Measurements from ENCODE around the gene COL27A1.

DNA sequence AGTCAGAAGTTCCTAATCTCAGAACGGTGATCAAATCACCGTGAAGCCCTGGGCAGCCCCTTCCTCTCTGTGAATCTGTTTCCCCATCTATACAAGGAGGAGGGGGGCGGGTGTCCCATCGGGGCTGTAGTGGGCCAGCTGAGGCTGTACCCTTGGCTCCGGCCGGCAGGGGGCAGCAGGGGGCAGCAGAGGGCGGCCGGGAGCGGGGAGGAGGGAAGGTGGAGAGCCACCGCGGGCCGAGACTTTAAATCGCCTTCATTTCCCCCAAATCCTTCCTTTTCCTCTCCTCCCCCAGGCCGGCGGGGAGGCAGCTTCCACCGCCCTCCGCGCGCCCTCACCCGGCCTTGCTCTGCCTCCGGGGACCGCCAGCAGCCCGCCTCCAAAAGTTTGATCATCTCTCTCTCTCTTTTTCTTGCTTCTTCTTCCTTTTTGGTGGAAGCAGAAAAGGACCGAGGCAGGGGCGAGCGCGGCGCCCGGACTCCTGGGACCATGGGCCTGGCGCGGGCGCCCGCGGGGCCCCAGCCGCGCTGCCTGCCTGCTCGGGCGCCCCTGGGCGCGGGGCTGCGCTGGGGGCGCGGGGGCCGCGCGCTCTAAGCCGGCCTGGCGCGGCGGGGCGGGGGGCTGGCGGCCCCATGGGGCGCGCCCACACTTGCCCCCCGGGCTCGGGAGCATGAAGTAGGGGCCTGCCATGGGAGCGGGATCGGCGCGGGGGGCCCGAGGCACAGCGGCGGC, at the start of gene COL27A1:
- TF ChIP-seq POLR2AphosphoS5 (IDR thresholded peaks at IDR 0.05; ENCODE audit: low read depth): peak; percentile 30; the same call in 1 of the 2 replicates
- no peak for TF ChIP-seq STAT1 (IDR thresholded peaks at IDR 0.05; ENCODE audit: unreplicated experiment)
- TF ChIP-seq, protein P1, sequence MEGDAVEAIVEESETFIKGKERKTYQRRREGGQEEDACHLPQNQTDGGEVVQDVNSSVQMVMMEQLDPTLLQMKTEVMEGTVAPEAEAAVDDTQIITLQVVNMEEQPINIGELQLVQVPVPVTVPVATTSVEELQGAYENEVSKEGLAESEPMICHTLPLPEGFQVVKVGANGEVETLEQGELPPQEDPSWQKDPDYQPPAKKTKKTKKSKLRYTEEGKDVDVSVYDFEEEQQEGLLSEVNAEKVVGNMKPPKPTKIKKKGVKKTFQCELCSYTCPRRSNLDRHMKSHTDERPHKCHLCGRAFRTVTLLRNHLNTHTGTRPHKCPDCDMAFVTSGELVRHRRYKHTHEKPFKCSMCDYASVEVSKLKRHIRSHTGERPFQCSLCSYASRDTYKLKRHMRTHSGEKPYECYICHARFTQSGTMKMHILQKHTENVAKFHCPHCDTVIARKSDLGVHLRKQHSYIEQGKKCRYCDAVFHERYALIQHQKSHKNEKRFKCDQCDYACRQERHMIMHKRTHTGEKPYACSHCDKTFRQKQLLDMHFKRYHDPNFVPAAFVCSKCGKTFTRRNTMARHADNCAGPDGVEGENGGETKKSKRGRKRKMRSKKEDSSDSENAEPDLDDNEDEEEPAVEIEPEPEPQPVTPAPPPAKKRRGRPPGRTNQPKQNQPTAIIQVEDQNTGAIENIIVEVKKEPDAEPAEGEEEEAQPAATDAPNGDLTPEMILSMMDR (conservative IDR thresholded peaks at IDR 0.05; ENCODE audit: low read depth in 2 of 2): peak; percentile 87 to 89
- no peak for TF ChIP-seq CREB1 (CRISPR knock-in tag; IDR thresholded peaks at IDR 0.05; ENCODE audit: low read depth)
- TF ChIP-seq, protein P2, sequence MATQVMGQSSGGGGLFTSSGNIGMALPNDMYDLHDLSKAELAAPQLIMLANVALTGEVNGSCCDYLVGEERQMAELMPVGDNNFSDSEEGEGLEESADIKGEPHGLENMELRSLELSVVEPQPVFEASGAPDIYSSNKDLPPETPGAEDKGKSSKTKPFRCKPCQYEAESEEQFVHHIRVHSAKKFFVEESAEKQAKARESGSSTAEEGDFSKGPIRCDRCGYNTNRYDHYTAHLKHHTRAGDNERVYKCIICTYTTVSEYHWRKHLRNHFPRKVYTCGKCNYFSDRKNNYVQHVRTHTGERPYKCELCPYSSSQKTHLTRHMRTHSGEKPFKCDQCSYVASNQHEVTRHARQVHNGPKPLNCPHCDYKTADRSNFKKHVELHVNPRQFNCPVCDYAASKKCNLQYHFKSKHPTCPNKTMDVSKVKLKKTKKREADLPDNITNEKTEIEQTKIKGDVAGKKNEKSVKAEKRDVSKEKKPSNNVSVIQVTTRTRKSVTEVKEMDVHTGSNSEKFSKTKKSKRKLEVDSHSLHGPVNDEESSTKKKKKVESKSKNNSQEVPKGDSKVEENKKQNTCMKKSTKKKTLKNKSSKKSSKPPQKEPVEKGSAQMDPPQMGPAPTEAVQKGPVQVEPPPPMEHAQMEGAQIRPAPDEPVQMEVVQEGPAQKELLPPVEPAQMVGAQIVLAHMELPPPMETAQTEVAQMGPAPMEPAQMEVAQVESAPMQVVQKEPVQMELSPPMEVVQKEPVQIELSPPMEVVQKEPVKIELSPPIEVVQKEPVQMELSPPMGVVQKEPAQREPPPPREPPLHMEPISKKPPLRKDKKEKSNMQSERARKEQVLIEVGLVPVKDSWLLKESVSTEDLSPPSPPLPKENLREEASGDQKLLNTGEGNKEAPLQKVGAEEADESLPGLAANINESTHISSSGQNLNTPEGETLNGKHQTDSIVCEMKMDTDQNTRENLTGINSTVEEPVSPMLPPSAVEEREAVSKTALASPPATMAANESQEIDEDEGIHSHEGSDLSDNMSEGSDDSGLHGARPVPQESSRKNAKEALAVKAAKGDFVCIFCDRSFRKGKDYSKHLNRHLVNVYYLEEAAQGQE (IDR thresholded peaks at IDR 0.05; ENCODE audit: unreplicated experiment): no peak
- TF ChIP-seq EZH2 (IDR thresholded peaks at IDR 0.05; ENCODE audit: low read depth, unreplicated experiment): no peak
- no peak for TF ChIP-seq EZH2phosphoT487 (IDR thresholded peaks at IDR 0.05; ENCODE audit: unreplicated experiment)
- no peak for TF ChIP-seq JUNB (IDR thresholded peaks at IDR 0.05; ENCODE audit: unreplicated experiment)
- TF ChIP-seq NANOG (IDR thresholded peaks at IDR 0.05; ENCODE audit: borderline replicate concordance): no peak
- TF ChIP-seq, protein P3, sequence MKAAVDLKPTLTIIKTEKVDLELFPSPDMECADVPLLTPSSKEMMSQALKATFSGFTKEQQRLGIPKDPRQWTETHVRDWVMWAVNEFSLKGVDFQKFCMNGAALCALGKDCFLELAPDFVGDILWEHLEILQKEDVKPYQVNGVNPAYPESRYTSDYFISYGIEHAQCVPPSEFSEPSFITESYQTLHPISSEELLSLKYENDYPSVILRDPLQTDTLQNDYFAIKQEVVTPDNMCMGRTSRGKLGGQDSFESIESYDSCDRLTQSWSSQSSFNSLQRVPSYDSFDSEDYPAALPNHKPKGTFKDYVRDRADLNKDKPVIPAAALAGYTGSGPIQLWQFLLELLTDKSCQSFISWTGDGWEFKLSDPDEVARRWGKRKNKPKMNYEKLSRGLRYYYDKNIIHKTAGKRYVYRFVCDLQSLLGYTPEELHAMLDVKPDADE (IDR thresholded peaks at IDR 0.05): no peak

Measured in GM23338 (cell line).